ENCODE results near the gene ESR2.
"Not testable (repeated sequence)": the region's sequence is repeated elsewhere in the genome, so short reads cannot be mapped to it uniquely, and the experiment has no call there.

The ESR2 gene

DNA sequence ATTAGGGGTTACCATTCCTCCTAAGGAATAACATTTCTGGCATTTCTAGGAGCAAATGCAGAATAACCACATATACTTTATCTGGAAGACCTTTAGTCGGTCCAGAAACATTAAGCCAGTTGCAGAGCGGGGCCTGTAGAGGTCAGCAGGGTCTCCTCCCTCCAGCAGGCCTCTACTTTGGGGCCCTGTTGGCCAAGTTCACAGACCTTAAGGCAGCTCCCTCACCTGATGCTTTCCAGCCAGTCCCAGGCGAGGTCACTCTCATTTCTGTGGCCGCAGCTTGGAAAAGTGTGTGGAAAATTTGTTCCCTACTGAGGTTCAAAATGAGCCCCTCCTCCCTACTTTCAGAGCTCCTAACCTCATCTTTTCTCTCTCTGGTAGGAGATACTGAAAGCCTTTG lies 74.1 kb downstream of the ESR2 start:
- FAIRE-seq: no peak

DNA sequence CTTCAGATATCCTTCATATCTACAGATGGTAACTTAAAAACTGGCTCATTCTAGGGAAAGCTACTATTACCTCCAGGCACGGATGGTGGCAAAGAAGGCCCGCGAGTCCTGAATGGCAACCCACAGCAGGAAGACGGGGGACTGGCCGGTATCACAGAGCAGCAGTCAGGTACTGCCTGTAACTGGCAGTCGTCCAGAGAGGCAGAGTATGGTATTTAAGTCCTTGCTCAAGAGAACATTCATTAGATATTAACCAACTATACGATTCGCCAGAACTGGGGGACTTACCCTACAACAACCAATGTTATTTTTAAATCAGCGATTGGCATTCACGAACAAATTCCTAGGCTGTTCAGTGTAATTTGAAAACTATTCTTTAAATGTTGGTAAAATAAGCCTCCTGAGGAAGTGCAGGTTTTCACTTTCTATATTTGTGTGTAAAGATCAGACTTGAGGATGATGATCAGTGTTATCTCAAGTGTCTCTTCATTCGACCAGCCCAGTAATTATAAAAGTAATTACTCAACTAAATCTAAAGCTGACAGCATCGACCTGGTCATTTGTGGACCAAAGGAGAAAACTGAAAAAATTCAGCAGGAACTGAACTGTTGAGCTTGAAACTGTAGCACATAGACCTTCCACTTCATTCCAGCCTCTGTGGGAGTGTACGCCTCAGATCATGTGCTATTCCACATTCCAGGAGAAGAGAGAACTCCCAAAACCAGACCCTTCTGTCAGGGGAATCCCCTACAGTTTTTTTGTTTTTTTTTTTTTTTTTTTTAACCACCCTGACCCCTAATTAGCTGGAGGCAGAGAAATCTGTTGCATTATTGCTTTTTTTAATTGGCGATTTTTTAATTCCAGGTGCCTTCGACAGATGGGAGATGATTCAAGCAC lies 75.6 kb downstream of the ESR2 start:
- FAIRE-seq: no peak

DNA sequence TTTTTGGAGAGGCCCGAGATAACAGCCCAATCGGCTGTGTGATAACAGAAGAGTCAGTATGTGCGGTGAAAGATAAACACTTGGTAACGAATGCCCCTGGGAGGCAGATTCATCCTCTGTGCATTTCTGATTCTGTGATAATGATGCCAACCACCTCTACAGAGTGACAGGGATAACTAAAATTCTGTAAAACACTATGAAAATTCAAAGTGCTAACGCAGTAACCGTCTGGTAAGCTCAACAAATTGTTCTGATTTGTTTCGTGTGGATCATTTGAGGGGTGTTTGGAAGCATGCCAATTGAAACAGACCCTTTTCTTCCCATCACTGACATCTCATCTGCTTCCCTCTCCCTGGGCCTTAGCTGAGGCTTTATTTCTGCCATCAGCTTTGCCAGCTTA lies 76.3 kb downstream of the ESR2 start:
- no peak for FAIRE-seq

DNA sequence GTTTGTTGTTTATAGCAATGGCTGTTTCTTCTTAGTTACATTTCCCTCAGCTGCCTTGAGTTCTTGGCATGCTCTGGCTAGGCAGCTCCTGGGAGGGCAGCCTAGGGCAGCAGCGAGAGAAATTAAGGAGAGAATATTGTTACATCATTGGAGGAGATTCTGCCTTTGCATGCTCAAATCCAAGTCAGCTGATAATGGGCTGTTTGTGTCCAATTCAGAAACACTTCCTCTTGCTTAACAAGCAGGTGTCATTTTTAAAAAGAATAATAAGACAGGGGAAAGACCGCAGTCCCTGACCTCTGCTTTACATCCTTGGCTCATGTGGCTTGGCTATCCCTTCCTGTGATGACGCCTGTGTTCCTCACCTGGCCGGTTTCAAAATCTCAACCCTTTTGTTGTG lies 76.9 kb downstream of the ESR2 start:
- no peak for FAIRE-seq

DNA sequence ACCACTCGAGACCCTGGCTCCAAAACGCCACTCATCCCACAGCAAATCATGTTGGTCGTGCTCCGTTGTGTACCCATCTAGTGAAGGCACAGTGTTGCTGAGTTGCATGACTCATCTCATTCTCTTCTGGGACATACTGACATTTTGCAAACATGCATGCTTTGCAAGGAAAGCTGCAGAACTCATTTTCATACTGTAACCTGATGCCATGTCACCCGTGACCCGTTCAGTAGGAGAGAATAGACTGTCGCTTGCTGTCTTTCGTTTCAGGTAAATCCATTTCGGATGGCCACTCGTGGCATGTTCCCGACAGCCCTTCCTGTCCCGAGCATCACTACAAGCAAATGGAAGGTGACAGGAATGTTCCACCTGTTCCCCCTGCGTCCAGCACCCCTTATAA lies 78.2 kb downstream of the ESR2 start:
- FAIRE-seq: no peak

DNA sequence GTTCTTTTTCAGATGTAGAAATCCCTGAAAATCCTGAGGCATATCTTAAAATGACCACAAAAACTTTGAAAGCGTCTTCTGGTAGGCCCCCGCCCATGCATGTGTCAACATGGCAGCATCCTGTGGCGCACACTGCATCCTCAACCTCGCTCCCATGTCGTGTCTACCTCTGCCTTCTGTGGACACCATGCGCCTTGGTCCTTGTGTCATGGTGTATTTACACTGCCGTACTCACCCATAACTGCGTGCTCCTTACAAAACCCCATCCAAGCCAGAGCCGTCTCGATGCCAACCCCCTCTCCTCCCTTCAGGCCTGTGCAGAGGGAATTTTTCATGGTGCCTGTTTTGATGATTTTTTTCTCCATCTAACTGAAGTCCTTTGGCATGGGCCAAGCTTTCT lies 78.9 kb downstream of the ESR2 start:
- FAIRE-seq: no peak

DNA sequence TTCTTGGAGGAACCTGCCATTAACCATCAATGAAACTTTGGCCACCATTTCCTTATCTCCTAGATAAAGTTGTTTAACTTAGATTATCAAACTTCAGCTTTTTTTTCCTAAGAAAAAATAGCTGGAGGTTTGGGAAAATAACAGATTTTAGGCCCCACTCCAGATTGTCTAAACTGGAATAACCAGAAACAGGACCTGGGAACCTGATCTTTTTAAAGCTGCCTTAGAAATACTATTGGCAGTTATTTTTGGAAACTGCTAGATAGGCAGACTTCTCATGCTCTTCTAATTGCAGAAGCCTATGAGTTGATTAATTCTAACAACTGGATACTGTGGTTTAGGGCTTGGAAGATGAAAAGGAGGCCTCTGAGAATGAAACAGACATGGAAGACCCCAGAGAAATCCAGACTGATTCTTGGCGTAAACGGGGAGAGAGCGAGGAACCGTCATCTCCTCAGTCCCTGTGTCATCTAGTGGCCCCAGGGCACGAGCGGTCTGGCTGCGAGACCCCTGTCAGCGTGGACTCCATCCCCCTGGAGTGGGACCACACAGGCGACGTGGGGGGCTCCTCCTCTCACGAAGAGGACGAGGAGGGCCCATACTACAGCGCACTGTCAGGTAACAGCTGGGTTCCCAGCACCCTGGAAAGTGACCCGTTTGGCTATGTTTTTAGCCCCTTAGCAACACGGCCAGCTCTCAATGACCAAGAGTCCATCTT lies 80.2 kb downstream of the ESR2 start:
- FAIRE-seq: no peak

DNA sequence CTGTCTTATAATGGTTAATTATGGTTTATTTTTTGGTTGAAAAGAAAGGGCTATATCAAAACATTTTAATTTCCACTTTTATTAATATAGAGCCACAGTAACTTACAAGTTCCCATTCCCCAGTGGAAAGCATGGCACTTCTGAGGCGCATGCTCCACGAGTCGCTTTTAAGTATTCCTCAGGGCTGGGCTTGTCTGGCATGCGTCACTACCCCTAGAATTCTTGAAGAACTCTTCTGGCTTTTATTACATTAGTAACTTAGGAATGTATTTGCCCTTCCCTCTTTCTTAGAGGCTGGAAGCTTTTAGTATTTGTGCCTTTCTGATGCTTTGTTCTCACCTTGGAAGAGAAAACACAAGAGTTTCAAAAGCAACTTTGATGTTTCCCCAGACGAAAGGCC lies 81.1 kb downstream of the ESR2 start:
- FAIRE-seq: no peak

DNA sequence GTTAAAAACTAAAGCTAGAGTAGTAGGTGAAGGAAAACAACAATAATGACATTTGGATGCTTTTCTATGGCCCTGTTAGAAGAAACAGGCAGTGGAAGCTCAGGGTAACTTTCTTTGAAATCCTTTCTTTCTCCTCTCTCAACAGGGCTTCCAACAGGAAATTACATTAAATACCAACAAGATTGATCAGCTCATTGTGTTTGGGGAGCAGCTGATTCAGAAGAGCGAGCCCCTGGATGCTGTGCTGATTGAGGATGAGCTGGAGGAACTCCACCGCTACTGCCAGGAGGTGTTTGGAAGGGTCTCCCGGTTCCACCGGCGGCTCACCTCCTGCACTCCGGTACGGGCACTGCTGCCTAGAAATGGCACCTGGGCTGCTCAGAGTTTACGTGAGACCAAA lies 81.5 kb downstream of the ESR2 start:
- no peak for FAIRE-seq

DNA sequence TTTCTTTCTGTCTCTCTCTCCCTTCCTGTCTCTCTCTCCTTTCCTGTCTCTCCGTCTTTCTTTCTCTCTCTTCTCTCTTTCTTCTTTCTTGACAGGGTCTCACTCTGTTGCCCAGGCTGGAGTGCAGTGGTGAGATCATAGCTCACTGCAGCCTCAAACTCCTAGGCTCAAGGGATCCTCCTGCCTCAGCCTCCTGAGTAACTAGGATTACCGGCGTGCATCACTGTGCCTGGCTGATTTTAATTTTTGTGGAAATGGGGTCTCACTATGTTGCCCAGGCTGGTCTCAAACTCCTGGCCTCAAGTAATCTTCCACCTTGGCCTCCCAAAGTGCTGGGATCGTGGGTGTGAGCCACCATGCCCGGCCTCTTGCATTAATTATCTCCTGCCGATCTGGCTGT lies 83.3 kb downstream of the ESR2 start:
- not testable (repeated sequence) for FAIRE-seq

DNA sequence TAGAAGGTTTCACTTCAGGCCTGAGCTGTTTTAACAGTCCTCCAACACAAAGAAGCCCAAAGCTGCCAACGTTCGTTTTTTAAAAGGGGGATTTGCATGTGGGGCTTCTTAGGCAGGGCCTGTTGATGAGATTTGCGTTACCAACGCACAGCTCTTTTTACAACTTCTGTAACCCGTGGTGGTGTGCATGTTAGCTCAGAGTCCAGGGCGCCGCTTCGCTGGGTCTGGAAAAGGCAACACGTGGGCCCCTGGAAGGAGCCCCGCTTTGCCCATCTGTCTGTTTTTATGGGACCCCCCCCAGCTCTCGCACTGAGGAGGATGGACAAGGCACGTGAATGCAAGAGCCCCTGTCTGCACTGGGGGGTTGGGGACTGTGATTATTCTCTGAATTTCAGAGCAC lies 84.0 kb downstream of the ESR2 start:
- FAIRE-seq: no peak

DNA sequence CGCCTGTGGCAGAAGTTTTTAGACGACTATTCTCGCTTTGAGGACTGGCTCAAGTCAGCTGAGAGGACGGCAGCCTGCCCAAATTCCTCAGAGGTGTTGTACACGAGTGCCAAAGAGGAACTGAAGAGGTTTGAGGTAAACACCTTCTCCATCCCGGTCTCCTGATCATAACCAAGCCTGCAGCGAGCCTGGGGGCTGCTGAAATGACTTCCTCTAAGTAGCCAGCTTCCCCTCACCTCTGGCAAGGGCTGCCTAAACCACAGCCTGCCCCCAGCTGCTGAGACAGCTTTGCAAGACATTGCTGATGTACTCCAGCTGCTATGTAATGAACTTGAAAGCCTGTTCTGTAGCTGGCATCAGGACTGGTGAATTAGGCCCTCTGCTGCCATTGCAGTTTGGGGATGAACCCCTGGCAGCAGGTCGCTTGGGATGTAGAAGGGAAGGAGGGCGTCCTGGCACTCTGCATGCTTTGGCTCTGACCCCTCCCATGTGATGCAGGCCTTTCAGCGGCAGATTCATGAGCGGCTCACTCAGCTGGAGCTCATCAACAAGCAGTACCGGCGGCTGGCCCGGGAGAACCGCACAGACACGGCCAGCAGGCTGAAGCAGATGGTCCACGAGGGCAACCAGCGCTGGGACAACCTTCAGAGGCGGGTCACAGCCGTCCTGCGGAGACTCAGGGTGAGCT lies 84.6 kb downstream of the ESR2 start:
- FAIRE-seq: no peak

DNA sequence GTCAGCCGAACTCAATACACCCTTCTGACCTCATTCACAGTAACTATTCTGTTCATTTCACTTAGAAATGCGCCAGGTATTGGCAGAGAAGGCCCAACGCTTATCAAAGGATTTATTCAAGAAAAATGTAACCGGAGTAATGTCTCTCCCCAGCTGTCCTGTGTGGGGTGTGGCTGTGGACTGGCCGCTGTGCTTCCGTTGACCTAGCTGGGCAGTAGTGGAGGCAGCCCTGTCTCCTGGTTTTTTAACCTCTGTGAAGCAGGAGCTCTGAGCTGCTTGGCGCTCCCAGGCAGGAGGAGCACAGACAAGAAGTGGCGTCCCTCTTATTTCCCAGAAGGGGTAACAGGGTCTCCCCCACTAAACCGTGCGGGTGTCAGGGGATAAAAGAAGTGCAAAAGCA lies 85.2 kb downstream of the ESR2 start:
- no peak for FAIRE-seq

DNA sequence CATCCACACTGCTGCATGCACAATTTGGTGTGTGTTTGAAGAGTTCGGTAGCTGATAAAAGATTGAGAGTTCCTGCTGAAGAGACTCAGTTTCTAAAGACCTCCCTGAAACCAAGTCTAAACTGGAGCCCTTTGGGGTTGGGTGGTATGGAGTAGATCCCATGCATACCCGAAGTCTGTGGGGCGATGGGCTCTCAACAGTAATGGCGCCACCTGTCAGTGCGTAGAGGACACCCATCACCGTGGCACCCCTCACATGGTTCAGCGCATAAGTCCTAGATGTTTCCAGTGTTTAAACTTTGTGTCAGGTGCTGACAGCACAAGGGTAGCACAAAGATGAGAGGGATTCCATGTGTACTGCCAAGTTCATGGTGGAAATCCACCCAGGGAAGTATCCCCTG lies 85.9 kb downstream of the ESR2 start:
- no peak for FAIRE-seq

DNA sequence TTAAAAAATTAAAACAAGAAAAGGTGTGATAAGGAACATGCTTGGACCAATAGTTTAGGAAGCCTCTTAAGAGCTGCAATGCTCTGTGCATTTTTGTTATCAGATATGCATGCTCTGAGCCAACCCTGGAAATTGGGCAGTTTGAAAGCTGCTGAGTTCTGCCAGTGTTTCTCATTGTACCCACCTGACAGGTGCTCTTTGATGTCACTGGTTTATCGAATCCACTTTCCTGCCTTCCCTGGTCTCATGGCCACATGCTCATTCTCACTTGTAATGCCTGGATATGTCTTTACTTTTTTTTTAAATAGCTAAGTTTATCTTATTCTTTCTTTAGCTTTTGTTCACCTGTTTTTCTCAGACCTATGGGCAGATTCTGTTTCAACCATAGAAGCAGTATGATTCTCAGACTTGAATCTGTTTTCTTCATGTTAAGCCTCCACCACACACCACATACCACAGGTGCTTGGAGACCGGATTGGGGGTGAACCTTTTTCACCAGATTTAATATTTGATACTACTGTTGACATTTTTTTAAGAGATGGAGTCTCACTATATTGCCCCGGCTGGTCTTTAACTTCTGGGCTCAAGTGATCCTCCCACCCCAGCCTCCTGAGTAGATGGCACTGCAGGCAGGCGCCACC lies 90.7 kb downstream of the ESR2 start:
- FAIRE-seq: no peak

DNA sequence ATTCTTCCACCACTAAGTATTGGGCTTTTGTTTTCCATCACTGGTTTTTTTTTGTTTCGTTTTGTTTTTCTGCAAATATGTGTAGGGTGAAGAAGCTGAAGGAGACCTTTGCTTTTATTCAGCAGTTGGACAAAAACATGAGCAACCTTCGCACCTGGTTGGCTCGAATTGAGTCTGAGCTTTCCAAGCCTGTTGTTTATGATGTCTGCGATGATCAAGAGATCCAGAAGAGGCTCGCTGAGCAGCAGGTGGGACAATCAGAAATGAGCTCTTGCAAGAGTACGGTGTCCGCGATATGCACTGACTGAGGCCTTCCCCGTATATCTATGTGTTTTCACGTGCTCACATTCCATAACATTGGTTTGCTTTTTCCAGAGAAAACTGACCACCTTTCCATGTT lies 91.5 kb downstream of the ESR2 start:
- FAIRE-seq: no peak

DNA sequence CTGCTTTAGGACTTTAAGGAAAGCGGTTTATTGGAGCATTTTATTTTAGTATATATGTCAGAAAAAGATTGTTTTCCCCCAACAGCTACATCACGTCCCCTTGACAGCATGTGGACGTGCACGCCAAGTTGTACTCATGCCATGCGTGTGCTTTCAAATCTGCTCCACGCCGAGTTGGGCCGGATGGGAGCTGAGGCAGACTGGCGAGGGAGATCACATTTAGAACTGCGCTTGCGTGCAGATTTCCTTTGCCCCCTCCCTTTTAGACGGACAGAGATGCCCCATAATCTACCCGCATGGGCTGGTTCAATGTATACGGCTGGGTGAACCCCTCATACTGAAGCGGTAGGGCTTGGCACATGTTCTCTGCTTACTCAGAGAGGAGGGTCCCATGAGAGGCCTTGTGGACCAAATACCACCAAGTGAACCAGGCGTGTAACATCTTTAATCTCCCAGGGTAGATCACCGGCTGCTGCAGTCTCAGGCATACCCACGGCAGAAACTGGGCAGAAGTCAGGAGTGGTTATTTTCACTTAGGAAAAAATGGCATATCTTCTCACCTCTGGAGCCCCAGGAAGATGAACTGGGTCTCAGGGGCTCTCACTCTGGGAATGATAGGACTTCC lies 92.1 kb downstream of the ESR2 start:
- FAIRE-seq: no peak

DNA sequence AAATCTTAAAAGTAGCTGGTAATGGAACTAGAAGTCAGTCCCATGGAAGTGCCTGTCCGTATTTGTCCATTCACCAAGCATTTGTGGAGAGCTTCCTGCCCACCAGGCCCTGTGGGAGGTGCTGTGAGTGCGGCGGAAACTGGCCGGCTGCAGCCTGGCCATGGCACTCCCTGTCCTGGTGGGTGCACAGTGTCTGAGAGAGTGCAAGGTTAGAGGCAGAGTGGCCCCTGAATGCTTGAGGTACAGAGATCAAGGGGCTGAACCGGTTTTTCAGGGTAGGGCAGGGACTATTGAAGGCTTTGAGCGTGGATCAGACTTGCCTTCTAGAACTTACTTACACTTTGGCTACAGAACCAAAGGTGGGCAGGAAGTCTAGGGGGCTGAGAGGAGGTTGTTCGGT lies 92.9 kb downstream of the ESR2 start:
- FAIRE-seq: no peak

DNA sequence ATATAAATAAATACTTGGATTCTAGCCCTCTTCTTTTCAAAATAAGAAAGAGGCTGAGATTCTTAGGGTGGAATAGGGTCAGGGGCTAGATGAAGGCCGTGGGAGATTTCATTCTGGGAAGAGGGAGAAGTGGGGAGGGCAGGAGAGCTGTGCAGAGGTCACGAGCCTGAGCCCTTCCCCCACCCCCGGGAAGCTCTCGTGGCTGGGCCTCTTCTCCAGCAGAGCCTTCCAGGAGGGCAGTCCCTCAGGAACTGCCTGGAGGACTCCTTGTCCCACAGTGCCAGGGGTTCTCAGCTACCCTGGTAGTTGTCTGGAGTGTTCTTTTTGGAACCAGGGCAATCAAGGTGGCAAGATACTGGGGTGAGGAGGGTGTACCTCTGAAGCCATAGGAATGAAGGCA lies 94.0 kb downstream of the ESR2 start:
- FAIRE-seq: no peak

DNA sequence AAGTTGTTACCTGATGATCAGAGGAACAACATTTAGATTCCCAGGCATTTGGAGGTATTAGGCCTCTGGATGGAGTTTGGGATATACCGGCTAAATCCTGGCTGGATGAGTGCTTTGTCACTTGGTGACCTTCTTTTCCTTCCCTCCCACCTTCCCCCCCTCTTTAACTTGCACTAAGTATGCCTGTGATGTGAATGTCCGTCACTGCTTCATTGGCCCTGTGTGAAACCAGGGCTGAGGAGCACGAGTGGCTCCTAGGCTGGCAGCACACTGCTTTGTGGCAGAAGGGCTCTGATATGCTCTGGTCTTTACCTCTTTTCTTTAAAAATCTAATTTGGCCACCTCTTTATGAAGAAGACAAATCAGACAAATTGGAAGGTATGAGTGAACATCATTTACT lies 95.7 kb downstream of the ESR2 start:
- FAIRE-seq: no peak

DNA sequence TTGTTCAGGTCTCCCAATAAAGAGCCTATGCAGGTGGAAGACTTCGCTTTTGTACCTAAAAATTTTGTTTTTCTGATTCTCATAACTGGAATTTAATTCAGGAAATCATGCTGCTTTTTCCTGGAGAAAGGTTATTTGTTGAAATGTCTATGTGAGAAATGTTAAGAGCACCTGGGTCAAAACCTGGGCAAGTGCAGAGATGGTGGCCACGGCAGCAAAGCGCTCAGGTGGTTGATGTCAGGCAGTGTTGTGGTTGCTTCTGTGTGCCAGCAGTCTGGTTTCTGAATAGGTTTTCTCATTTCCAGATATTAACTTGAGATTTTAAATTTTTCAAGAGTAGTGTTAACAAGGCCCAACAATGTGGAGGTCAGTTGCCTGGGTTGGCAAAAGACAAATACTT lies 96.2 kb downstream of the ESR2 start:
- FAIRE-seq: no peak

DNA sequence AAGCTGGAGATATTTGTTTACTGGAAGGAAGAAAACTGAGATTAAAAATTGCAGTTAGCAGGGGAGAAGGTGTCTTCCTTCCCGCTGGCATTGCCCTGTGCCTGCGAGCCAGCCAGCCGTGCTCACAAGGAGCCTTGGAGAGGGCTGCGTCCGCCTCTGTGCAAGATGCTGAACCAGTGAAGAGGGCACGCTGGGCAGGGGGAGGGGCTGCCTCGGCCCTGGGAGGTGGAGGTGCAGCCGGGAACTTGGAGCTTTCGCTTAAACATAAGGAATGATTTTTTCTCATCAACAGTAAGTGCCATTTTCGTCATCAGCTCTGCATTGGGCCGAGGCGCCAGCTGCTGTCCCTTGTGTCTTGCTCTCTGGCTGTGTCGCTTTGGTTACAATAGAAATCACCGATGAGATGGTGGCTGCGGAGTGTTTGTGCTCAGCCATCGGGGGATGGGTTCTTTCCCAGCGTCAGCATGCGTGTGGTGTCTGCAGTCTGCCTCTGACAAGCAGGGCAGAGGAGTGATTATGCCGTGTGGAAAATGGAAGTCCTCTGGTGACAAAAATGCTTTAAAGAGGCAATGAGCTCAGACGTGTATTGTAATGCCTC lies 97.3 kb downstream of the ESR2 start:
- no peak for FAIRE-seq
